ENCODE results near the gene MAGEB3. TPM values are rescaled to one million over a fixed set of nuclear protein-coding genes. Genes with fewer than 3 reads are reported as not detected.
"Not testable (repeated sequence)": the region's sequence is repeated elsewhere in the genome, so short reads cannot be mapped to it uniquely, and the experiment has no call there.

Gene MAGEB3, protein sequence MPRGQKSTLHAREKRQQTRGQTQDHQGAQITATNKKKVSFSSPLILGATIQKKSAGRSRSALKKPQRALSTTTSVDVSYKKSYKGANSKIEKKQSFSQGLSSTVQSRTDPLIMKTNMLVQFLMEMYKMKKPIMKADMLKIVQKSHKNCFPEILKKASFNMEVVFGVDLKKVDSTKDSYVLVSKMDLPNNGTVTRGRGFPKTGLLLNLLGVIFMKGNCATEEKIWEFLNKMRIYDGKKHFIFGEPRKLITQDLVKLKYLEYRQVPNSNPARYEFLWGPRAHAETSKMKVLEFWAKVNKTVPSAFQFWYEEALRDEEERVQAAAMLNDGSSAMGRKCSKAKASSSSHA
- not detected for total RNA-seq
- long read RNA-seq = 0 reads

DNA sequence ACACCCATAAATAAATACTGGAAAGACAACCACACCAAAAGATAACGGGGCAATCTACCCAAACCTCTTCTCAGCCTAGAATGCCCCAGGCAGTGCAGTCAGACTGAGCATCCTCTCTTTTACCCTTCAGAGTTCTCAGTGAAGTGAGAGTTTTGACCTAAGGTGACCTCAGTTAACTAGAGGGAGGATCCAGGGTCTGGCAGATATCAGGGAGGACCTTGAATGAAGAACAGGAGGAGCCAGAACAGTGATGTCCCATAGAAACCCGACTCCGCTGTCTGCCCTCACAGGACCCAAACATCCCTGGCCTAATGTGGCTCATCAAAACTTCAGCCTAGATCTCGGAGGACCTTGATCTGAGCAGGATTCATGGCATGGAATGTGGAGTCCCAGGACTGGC lies at the start of gene MAGEB3:
Gene MAGEB3 (plus strand): TSS at position 263 of the 400 bp plus-strand sequence. CDS start 5,268 bp downstream, outside the sequence.
- intact Hi-C loops (cut with DNase I) = no loop called here
- DNase-seq (no peak), ATAC-seq (ENCODE audit: poor library complexity) (no peak)

DNA sequence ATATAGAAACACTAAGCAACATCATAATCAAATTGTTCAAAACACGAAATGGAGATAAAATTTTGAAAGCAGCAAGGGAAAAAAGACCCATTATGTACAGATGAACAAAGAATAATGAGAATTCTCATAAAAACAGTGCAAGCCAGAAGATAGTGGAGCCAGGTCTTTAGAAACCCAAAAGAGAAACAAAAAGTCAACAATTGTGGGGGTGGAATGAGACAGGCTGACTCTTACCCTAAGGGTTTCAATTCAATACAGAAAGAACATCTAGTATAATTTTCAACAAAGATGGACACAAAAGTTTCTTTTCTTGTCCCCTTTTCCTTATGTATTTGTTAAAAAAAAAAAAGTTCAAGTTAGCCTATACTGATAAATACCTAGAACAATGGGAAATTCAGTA lies 49.1 kb upstream of the MAGEB3 start:
- DNase-seq = no peak
- intact Hi-C loops (cut with DNase I) = no loop called here
- no peak for ATAC-seq (ENCODE audit: poor library complexity)

DNA sequence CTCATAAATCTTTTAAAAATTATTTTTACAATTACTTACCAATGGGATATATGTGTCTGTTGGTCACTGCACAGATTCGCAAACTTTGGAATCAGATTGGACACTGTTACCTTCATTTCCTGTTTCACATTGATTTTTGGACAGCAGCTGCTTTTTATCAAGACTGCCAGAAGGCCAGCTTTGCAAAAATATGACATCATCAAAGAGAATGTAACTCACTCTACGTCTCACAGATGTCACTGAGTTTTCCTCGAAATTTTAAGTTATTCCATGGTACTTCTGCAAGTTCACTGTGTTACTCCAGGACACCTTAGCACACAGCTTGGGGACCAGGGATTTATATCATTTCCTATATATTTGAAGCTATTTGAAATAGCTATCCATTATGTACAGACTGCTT lies 46.9 kb upstream of the MAGEB3 start:
- ATAC-seq (ENCODE audit: poor library complexity) (no peak), DNase-seq (no peak)
- intact Hi-C loops (cut with DNase I) = no loop called here

DNA sequence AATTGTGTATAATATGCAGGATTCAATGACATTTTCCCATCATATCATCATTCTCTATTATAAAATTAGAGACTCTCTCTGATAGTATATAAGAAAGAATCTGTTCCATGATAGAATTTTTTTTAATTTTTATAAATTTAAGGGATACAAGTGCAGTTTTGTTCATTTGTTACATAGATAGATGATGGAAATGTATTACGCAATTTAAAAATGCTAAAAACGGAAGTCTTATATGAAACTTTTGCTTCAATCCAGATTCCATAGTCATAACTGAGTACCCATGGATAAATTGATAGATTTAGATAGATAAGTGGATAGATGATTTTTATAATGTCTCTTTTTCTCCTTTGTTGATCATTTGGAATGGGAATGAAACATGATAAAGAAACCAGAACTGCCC lies 40.0 kb upstream of the MAGEB3 start:
- DNase-seq = no peak
- intact Hi-C loops (cut with DNase I) = no loop called here
- no peak for ATAC-seq (ENCODE audit: poor library complexity)

DNA sequence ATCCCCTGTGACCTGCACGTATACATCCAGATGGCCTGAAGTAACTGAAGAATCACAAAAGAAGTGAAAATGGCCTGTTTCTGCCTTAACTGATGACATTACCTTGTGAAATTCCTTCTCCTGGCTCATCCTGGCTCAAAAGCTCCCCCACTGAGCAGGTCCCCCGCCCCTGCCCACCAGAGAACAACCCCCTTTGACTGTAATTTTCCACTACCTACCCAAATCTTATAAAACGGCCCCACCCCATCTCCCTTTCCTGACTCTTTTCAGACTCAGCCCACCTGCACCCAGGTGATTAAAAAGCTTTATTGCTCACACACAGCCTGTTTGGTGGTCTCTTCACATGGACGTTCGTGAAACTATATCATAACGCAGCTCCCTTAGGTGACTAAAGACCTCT lies 36.5 kb upstream of the MAGEB3 start:
- DNase-seq; intact Hi-C loops (cut with DNase I); ATAC-seq (ENCODE audit: poor library complexity): not testable (repeated sequence)

DNA sequence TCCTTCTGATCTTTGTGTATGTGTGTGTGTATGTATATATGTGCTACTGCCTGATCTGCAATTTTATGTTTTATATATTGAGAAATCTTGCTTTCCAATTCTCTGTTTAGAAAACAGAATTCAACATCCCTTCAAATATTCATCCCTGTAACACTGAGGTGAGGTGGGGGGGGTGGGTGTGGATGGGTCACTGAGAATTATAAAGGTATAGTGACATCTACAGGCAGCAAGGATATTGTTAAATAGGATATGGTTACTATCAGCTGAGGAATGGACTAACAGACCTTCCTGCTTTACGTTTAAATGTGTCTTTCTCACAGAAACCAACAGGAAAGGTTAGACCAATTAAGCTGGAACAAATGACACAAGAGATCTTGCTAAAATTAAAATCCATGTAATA lies 34.1 kb upstream of the MAGEB3 start:
- DNase-seq (no peak), ATAC-seq (ENCODE audit: poor library complexity) (no peak)
- intact Hi-C loops (cut with DNase I) = no loop called here

DNA sequence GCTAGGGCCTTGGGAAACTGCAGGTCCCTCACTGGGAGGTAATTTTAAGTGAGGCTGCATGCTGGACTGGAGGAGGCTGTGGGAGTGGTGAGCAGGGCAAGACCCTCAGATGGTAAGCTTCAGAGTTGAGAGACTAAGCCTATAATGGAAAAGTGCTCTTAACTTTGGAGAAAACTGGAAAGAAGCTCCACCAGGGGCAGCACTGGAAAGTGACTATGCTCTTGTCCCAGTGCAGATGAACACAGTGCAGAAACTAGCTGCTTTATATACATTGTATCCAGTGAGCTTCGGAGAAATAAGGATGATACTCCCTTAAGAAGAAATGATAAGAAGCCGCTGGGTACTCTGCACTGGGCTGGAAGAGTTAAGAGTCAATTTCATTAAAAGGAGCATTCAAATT lies 18.3 kb upstream of the MAGEB3 start:
- DNase-seq = no peak
- intact Hi-C loops (cut with DNase I) = no loop called here

DNA sequence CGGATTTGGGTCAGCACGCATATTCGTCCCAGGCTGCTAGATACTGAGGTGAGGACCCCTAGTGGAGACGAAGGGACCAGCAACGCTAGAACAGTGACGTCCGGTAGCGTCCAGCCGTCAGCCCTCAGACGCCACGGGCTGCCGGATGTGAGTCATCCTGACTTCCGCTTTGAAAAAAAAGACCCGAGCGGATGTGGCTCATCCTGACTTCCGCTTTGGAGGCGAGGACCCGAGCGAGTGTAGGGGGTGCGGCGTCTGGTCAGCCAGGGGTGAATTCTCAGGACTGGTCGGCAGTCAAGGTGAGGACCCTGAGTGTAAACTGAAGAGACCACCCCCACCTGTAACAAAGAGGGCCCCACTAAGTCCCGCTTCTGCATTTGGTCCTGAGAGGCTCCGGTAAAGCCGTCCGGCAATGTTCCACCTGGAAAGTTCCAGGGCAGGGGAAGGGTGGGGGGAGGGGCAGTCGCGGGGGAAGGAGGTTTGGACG lies 15.1 kb upstream of the MAGEB3 start, which contains the start of gene MAGEB2:
Gene MAGEB2 (plus strand): TSS at position 207 of the 487 bp plus-strand sequence. CDS start 3,018 bp downstream, outside the sequence.
- no peak for DNase-seq
- no peak for ATAC-seq (ENCODE audit: poor library complexity)
- intact Hi-C loops (cut with DNase I) = no loop called here

More for the DNA sequence above, 18.3 kb upstream of the MAGEB3 start:
- no peak for ATAC-seq (ENCODE audit: poor library complexity)

DNA sequence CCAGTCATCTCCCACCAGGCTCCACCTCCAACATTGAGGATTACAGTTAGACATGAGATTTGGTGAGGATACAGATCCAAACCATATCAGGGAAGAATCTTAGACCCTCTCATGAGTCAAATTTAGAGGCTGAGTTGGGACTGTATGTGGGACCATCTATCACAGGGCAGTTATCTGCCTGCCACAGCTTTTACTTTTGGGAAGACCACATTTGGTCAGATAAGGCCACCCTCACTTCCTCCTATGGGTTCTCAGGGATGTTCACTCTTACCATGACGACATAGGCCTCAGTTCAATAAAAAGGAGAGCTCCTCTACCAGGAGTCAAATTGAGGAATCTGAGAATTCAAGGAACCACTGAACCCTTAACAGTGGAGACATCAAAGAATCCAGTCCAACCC lies 13.0 kb upstream of the MAGEB3 start:
- no peak for DNase-seq
- intact Hi-C loops (cut with DNase I) = no loop called here
- no peak for ATAC-seq (ENCODE audit: poor library complexity)

DNA sequence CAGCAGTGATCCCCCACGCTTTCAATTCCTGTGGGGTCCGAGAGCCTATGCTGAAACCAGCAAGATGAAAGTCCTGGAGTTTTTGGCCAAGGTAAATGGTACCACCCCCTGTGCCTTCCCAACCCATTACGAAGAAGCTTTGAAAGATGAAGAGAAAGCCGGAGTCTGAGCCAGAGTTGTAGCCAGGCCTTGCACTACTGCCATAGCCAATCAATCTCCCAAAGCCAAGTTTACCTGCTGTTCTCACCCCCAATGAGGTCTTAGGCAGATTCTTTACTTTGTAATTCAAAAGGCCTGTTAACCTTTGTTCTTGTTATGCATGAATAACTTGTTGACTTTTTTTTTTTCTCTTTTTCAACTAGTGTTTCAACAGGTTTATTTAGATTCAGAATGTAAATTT lies 11.1 kb upstream of the MAGEB3 start:
- no peak for ATAC-seq (ENCODE audit: poor library complexity)
- DNase-seq = no peak
- intact Hi-C loops (cut with DNase I) = no loop called here

DNA sequence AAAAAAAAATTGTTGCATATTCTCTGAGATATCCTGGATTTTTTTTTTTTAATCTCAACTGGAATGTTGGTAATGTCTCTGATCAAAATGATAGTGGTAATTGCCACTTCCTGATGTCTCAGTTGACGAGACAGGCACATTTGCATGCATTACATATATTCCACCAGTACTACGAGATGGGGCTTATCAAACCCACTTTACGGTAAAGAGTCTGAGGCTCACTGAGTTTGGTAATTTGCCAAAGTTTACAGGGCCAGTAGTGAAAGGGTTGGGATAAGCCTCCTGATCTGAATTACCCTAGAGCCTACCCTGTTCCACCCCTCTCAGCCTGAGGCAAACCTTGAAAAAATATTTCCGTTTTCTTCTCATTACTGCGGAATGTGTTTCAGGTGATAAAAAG lies 9.8 kb upstream of the MAGEB3 start:
- DNase-seq = no peak
- intact Hi-C loops (cut with DNase I) = no loop called here
- no peak for ATAC-seq (ENCODE audit: poor library complexity)

DNA sequence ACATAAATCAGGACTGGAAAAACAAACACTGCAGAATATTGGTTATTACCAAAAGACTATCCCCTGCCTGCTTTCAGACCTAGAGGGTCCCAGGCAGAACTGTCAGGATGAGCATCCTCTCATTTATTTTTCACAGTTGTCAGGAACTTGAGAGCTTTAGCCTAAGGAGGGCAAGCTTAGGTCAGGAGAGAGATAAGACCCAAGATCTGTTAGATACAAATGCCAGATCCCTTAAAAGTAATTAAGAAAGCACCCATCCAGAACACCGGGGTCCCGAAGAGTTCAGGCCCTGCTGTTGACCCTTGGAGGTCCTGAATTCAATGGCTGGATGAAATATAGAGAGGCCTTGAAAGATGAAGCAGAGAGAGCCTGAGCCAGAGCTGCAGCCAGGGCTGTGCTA lies 5.9 kb upstream of the MAGEB3 start:
- no peak for DNase-seq
- intact Hi-C loops (cut with DNase I) = no loop called here
- no peak for ATAC-seq (ENCODE audit: poor library complexity)

DNA sequence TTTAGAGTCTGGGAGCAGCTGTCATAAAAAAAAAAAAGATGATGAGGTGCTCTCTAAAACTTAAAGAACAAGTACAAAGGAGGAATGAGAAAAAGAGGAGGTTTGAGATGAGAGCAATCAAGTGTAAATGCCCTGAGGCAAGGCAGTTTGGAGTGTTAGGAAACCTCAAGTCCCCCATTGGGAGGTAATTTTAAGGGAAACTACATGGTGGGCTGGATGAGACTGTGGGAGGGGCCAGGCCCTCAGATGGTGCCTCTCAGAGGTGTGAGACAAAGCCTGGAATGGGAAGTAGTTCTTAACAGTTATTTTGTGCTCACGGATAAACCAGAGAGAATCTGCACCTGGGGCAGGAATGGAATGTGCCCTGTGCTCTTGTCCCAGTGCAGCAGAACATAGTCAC lies 1.9 kb upstream of the MAGEB3 start:
- no peak for DNase-seq
- intact Hi-C loops (cut with DNase I) = no loop called here
- no peak for ATAC-seq (ENCODE audit: poor library complexity)

DNA sequence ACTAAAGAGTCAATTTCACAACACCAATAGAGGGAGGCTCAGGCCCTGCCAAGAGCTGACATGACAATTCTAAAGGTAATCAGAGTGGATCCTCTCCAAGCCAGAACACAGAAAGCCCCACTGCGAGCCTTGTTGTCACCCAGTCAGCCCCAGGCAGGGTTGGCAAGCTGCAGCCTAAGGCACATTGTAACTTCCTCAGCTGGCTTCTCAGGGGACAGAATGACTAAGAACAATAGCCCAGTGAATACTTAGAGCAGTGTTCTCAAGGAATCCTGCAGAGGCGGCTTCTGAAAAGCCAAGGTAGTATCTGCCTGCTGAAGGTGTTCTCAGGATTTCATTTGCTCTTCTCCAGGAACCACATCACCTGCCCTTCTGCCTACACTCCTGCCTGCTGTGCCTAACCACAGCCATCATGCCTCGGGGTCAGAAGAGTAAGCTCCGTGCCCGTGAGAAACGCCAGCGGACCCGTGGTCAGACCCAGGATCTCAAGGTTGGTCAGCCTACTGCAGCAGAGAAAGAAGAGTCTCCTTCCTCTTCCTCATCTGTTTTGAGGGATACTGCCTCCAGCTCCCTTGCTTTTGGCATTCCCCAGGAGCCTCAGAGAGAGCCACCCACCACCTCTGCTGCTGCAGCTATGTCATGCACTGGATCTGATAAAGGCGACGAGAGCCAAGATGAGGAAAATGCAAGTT lies 11.4 kb downstream of the MAGEB3 start, which contains the start of gene MAGEB4:
Gene MAGEB4 (plus strand): TSS at position 277 of the 692 bp plus-strand sequence. CDS start 136 bp downstream, at position 413.
- DNase-seq = no peak
- intact Hi-C loops (cut with DNase I) = no loop called here
- ATAC-seq (ENCODE audit: poor library complexity) = no peak

DNA sequence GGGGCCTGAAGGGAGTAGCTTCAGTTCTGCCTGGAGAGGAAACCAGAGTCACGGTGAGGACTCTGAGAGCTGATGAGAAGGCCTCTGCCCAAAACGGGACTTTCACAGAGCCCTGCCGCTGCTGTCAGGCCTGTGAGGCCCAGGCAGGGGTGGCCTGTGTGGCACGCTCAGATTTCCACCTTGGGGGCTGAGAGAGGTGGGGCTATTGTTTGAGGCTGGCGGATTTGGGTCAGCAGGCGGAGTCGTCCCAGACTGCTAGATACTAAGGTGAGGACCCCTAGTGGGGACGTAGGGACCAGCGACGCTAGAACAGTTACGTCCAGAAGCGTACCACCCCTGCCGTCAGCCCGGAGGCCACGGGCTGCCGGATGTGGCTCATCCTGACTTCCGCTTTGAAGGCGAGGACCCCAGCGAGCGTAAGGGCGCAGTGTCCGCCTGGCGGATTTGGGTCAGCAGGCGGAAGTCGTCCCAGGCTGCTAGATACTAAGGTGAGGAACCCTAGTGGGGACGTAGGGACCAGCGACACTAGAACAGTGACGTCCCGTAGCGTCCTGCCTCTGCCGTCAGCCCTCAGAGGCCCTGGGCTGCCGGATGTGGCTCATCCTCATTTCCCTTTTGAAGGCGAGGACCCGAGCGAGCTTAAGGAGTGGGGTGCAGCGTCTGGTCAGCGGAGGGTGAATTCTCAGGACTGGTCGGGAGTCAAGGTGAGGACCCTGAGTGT lies 16.5 kb downstream of the MAGEB3 start, which contains the start of gene MAGEB1:
Gene MAGEB1 (plus strand): TSS at position 378 of the 721 bp plus-strand sequence. CDS start 3,348 bp downstream, outside the sequence.
- intact Hi-C loops (cut with DNase I) = no loop called here
- DNase-seq (no peak), ATAC-seq (ENCODE audit: poor library complexity) (no peak)

DNA sequence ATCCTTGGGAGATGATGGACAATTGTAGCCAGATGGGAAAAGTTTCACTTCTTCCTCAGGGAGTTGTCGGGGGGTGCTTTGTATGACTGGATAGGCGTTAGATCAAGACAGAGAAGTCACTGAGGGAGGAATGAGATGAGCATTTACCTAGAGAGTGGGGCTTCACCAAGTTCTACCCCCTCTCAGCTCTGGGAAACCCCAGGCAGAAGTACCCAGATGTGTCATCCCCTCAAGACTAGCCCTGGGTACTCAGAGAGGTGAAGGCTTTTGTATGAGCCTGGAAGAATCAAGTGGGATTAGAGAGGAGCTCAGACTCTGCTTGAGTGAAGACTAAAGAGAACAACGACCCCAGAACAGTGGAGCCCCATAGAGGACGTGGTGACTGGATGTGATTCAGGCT lies 18.4 kb downstream of the MAGEB3 start:
- ATAC-seq (ENCODE audit: poor library complexity) (no peak), DNase-seq (no peak)
- intact Hi-C loops (cut with DNase I) = no loop called here

DNA sequence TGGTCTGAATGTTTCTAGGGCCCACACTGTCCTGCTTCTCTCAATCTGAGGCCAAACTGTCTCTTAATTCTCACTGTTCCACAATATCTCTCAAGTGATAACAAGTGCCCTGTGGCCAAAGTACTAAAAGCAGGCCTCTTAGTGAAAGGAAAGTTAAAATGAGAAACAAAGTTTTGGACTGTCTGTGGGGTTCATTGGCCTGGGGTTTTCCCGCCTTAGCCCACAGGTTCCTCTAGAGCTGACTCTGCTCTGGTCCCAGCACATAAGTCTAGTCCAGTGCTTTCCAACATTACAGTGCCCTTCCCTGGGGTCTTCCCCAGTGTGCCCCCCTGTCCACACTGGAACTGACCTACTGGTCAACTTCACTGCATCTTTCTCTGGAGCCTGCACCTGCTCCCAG lies 22.8 kb downstream of the MAGEB3 start:
- no peak for DNase-seq
- intact Hi-C loops (cut with DNase I) = no loop called here
- ATAC-seq (ENCODE audit: poor library complexity) = no peak

DNA sequence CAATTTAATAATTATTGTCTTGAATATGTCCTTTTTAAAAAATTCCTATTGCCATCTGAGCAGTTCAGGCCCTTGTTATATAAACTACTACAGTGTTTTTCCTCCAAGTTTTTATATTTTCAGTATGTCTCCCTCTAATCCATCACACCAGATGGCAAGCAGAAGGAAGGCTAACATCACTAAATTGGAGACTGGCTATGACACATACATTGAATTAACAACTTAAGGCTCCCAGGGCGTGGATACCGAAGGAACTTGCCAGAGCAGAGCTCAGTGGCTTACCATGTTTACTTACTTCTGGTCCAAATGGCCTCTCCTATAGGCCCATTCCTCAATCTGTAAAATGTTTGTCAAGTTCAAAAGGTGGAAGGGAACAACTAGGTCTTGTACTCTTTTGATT lies 29.5 kb downstream of the MAGEB3 start:
- intact Hi-C loops (cut with DNase I) = no loop called here
- DNase-seq = no peak
- no peak for ATAC-seq (ENCODE audit: poor library complexity)

DNA sequence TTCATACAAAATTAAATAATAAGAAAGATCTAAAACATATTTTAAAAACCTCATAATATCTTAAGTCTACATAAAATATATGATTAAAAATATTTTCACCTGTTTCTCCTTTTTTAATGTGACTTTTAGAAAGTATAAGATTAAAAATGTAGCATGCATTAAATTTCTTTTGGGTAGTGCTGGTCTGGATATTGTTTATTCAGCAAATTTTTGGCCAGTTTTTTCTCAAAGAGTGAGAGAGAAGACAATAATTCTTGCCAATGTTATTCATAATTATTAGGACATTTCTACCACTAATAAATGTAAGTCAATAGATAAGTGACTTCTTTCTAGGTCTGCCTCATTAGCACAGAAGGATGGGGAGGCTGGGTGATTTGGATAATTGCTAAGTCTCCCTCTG lies 30.6 kb downstream of the MAGEB3 start:
- DNase-seq (no peak), ATAC-seq (ENCODE audit: poor library complexity) (no peak)
- intact Hi-C loops (cut with DNase I) = no loop called here
